GM19455 (cell line): Measurements from ENCODE around the gene FAM171A2.
A peak's percentile ranks its signal among the peaks of the same experiment; 100 is the strongest.
"Not testable (repeated sequence)": the region's sequence is repeated elsewhere in the genome, so short reads cannot be mapped to it uniquely, and the experiment has no call there.

ENCODE experiments used
- ATAC-seq: cut with Tn5 transposase; IDR thresholded peaks from one replicate; pipeline ENCODE4 v1.9.1; 2021; ENCODE audit not compliant: unreplicated experiment

FAM171A2 gene

DNA sequence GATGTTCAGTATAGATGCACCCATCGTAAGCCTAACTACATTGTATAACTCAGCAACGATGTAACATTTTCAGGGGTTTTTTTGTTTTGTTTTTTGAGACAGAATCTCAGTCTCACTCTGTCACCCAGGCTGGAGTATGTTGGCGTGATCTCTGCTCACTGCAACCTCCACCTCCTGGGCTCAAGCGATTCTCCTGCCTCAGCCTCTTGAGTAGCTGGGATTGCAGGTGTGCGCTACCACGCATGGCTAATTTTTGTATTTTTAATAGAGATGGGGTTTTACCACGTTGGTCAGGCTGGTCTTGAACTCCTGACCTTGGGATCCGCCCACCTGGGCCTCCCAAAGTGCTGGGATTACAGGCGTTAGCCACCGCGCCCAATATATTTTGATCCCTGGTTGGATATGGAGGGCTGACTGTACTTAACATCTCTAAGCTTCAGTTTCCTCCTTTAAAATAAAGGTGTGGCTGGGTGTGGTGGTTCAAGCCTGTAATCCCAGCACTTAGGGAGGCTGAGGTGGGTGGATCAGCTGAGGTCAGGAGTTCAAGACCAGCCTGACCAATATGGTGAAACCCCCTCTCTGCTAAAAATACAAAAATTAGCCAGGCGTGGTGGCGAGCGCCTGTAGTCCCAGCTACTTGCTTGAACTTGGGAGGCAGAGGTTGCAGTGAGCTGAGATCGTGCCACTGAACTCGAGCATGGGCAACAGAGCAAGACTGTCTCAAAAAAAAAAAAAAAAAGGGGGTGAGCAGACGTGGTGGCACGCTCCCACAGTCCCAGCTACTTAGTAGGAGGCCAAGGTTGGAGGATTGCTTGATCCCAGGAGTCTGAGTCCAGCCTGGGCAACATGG, 16.2 kb downstream of the FAM171A2 start:
- ATAC-seq: peak; percentile 2

DNA sequence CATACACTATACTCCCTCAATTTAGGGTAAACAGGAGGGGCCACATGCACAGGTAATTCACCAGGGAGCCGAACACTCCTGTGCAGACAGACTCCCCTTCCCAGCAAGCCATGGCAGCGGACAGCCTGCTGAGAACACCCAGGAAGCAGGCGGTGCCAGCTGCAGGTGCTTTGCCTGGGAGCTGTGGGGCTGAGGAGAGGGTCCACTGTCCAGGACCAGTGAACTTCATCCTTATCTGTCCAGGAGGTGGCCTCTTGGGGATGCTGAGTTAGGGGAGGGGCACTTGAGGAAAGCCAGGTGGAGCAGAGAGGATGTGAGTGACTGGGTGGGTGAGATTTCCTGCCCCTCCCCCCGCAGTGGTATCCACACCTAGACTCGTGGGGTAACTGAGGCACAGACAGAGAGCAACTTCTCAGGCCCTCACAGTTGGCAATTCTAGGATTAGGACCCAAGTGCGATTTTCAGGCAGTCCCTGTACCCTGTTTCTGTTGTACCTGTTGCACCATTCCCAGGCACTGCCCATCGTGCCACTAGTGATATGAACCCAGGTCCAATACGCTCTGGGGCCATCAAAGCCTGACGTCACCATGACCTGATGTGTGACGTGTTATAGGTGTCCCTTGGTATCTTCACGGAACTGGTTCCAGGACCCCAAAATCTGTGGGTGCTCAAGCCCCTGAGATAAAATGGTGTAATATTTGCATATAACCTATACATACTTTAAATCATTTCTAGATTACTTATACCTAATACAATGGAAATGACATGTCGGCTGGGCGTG, 17.4 kb downstream of the FAM171A2 start:
- no peak for ATAC-seq

GRCh38 chr17:44345454-44346026, 18.1 kb downstream of the FAM171A2 start:
- no peak for ATAC-seq

GRCh38 chr17:44344939-44345453, 18.7 kb downstream of the FAM171A2 start, which contains the start of gene GRN:
TSS of gene GRN (plus strand) at chr17:44345302. CDS start at chr17:44349165, 3,863 bp downstream.
- ATAC-seq: peak; percentile 56

- no peak for ATAC-seq
These were observed 20.0 kb downstream of the FAM171A2 start for GRCh38 chr17:44343510-44344209.

GRCh38 chr17:44340553-44340952, 23.1 kb downstream of the FAM171A2 start:
- not testable (repeated sequence) for ATAC-seq

- no peak for ATAC-seq
These were observed 25.0 kb downstream of the FAM171A2 start for GRCh38 chr17:44338702-44339101.

DNA sequence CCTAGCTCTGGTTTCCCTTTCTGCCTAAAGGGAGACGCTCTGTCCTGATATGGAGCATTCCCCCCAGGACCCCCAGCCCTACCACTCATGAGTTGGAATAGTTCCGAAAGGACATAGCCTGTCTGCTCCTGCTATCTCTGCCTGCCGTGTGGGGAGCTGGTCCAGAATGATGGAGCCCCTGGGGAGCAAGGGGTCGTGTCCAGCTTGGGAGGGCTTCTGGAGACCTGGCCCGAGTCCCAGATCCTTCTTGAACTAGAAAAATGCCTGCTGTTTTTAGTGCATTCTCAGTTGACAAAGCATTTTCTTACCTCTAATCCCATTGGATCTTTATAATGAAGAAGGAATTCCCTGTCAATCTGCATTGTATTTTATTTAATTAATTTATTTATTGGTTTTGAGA, 27.7 kb downstream of the FAM171A2 start:
- ATAC-seq: no peak

DNA sequence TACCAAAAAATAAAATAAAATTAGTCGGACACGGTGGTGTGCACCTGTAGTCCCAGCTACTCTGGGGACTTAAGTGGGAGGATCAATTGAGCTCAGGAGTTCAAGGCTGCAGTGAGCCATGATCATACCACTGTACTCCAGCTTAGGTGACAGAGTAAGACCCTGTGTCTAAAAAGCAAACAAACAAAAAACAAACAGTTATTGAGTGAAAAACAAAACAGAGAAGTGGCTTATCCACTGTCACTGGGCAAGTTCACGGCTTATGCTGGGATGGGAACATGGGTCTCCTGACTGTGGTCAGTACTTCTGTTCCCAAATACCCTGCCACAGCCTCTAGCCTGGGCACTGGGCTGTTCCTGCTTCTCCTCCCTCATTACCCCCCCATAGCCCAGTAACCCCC, 28.1 kb downstream of the FAM171A2 start:
- ATAC-seq: no peak

- no peak for ATAC-seq
These were observed 28.9 kb downstream of the FAM171A2 start for GRCh38 chr17:44334727-44335126.

GRCh38 chr17:44334315-44334714, 29.3 kb downstream of the FAM171A2 start:
- ATAC-seq: no peak

DNA sequence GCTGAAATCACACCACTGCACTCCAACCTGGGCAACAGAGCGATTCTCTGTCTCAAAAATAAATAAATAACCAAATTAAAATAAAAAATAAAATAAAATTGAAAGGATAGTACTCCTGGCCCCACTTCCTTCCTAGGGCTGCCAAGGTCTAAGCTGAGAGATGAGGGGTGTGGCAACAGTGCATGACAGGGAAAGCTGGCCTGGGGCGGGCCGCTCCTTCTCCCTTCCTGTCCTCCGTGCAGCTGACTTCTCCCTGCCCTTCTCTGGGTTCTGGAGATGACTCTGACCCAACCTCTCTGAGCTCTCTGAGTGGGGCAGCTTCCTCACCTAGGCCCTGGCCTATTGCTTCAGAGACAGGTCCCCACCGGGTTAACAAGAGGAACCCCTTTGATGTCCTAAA, 30.3 kb downstream of the FAM171A2 start:
- no peak for ATAC-seq

DNA sequence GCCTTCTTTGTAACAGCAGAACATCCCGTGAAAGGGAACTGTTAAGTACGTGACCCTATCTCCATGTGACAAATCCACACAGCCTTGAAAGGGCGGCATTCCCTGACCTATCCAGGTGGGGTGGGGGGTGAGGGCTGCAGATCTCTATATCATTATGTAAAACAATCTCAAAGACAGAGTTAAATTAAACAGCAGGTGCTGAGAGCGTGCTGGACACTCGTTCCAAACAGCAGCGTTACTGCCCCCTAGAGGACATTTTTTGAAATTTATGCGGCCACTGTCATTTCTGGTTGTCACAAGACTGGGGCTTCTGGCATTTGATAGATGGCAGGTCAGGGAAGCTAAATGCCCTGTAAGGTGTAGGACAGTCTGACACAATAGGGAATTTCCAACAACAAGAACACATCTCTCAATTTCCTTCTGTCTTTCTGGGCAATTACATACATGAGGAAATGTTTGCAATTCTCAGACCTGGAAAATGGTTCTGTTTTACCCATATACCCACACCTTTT, 32.3 kb downstream of the FAM171A2 start:
- no peak for ATAC-seq

DNA sequence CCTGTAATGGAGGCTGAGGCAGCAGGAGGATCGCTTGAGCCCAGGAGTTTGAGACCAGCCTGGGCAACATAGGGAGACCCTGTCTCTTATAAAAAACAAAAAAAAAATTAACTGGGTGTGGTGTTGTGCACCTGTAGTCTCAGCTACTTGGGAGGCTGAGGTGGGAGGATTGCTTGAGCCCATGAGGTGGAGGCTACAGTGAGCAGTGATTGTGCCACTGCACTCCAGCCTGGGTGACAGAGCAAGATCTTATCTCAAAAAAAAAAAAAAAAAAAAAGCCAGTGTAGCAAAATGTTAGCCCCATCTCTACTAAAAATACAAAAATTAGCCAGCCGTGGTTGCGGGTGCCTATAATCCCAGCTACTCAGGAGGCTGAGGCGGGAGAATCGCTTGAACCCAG, 33.4 kb downstream of the FAM171A2 start:
- ATAC-seq: not testable (repeated sequence)

GRCh38 chr17:44329516-44329915, 34.1 kb downstream of the FAM171A2 start:
- ATAC-seq: not testable (repeated sequence)

DNA sequence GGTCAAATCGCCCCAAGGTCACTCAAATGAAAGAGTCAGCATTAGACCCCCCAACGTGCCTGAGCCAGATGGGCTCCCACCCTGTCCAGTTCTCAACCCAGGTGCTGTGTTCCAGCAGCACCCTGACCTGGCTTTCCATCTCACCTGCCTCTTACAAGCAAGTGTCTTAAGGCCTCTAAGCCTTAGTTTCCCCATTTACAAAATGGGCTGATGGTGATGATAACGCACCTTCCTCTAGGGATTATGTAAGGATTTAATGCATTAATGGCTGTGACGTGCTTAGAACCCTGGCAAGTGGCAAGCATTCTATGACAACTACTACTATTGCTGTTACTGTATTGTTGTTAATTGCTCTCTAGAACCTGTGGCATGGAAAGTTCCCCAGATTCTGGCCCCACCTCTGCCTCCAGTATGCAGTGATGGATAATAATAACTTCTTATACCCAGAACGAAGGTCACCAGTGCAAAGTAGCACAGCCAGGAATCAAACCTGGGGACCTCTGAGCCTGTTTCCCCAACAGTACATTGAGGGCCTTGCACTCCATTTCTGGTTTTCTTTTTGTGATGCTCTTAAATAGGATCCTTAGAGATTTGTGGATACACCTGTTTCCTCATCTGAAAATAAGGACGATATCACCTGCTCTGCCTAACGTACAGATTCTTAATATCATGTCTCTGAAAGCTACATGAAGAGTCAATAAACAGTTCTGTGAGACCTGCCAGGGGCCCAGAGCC, 35.8 kb downstream of the FAM171A2 start:
- no peak for ATAC-seq

DNA sequence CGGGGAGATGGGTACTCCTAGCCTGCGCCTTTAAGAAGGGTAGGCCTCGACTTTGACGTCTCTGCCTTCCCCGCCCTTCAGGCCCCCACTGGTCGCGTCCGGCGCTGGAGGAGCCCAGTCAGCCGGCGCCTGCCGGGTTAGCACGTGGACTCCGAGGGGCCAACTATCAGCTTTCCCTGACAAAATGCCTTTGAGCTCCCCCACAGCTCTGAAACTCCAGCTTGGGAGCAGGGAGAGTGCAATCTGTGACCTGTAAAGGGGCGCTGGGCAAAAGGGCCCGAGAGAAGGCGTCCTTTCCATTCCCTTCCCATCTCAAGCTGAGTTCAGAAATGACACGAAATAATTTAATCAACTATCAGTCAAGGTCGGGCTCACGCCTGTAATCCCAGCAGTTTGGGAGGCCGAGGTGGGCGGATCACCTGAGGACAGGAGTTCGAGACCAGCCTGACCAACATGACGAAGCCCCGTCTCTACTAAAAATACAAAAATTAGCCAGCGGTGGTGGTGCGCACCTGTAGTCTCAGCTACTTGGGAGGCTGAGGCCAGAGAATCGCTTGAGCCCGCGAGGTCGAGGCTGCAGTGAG, 36.7 kb downstream of the FAM171A2 start:
- no peak for ATAC-seq

- peak; percentile 53 for ATAC-seq
These were observed 38.9 kb downstream of the FAM171A2 start, which contains the start of gene SLC25A39 for GRCh38 chr17:44324571-44325275. TSS of gene SLC25A39 (minus strand) at chr17:44324823. CDS start at chr17:44323562, 1,261 bp downstream.

- ATAC-seq: no peak
These were observed 39.5 kb downstream of the FAM171A2 start for GRCh38 chr17:44324092-44324570.
